NCI-H226 (cell line): ENCODE data around the gene SPPL2A.
A peak's percentile ranks its signal among the peaks of the same experiment; 100 is the strongest.
"Not testable (repeated sequence)": the region's sequence is repeated elsewhere in the genome, so short reads cannot be mapped to it uniquely, and the experiment has no call there.

Experiments
- DNase-seq: peaks from one replicate; pipeline ENCODE4 v3.0.0-alpha.2; 2015

The SPPL2A gene

GRCh38 chr15:50765195-50765967 lies at the start of gene SPPL2A:
Gene SPPL2A, minus strand, starts transcription at chr15:50765706. Its CDS starts 173 bp downstream, at chr15:50765533.
- peak; percentile 92 for DNase-seq

GRCh38 chr15:50814634-50815033 lies 49.1 kb upstream of the SPPL2A start:
- no peak for DNase-seq

- no peak for DNase-seq
Measured at GRCh38 chr15:50813865-50814264, 48.4 kb upstream of the SPPL2A start.

GRCh38 chr15:50813089-50813488 lies 47.6 kb upstream of the SPPL2A start:
- no peak for DNase-seq

- DNase-seq: not testable (repeated sequence)
Measured at GRCh38 chr15:50812181-50812506, 46.6 kb upstream of the SPPL2A start.

GRCh38 chr15:50811461-50812180 lies 46.1 kb upstream of the SPPL2A start:
- not testable (repeated sequence) for DNase-seq

GRCh38 chr15:50810128-50810527 lies 44.6 kb upstream of the SPPL2A start:
- peak; percentile 13 for DNase-seq

- no peak for DNase-seq
Measured at GRCh38 chr15:50808728-50809127, 43.2 kb upstream of the SPPL2A start.

GRCh38 chr15:50803479-50804180 lies 38.1 kb upstream of the SPPL2A start:
- no peak for DNase-seq

GRCh38 chr15:50800715-50801114 lies 35.2 kb upstream of the SPPL2A start:
- no peak for DNase-seq

GRCh38 chr15:50798684-50799083 lies 33.2 kb upstream of the SPPL2A start:
- DNase-seq: no peak

- DNase-seq: no peak
Measured at GRCh38 chr15:50797926-50798325, 32.4 kb upstream of the SPPL2A start.

GRCh38 chr15:50791486-50791885 lies 26.0 kb upstream of the SPPL2A start:
- no peak for DNase-seq

GRCh38 chr15:50790778-50791453 lies 25.4 kb upstream of the SPPL2A start:
- no peak for DNase-seq

- peak; percentile 78 for DNase-seq
Measured at GRCh38 chr15:50786871-50787270, 21.4 kb upstream of the SPPL2A start.

- no peak for DNase-seq
Measured at GRCh38 chr15:50786438-50786837, 20.9 kb upstream of the SPPL2A start.

- no peak for DNase-seq
Measured at GRCh38 chr15:50783895-50784294, 18.4 kb upstream of the SPPL2A start.

GRCh38 chr15:50783411-50783810 lies 17.9 kb upstream of the SPPL2A start:
- DNase-seq: no peak

GRCh38 chr15:50778086-50778485 lies 12.6 kb upstream of the SPPL2A start:
- DNase-seq: no peak

GRCh38 chr15:50777042-50777441 lies 11.5 kb upstream of the SPPL2A start:
- no peak for DNase-seq

GRCh38 chr15:50774450-50774849 lies 8.9 kb upstream of the SPPL2A start:
- no peak for DNase-seq

- DNase-seq: no peak
Measured at GRCh38 chr15:50773389-50773788, 7.9 kb upstream of the SPPL2A start.

- DNase-seq: no peak
Measured at GRCh38 chr15:50767332-50767861, 1.9 kb upstream of the SPPL2A start.
